HFF-Myc (cell line): ENCODE results near the gene ARAP1.

ENCODE experiments used
- DNase-seq: peaks from one replicate; pipeline ENCODE4 v3.0.0-alpha.2; 2011; ENCODE audit warnings: low read depth; ENCODE audit errors: extremely low read depth
- H3K4me3 ChIP-seq: replicated peaks from 2 replicates; pipeline ENCODE4 v1.5.1; 2011; ENCODE audit warnings: low read depth, mild to moderate bottlenecking, control low read depth, low read length
- CTCF ChIP-seq: IDR thresholded peaks from 2 replicates; pipeline ENCODE4 v1.5.1; 2012; ENCODE audit warnings: mild to moderate bottlenecking, low read depth, low read length, control low read depth; ENCODE audit errors: missing control alignments

Gene ARAP1

GRCh38 chr11:72726266-72727220, 25.7 kb downstream of the ARAP1 start:
- H3K4me3 ChIP-seq: no peak overlapping the region
- DNase-seq: no peak

GRCh38 chr11:72725724-72726028, 26.5 kb downstream of the ARAP1 start:
- H3K4me3 ChIP-seq: no peak overlapping the region
- DNase-seq: no peak

More at GRCh38 chr11:72726266-72727220, 25.7 kb downstream of the ARAP1 start:
- TF ChIP-seq CTCF: no peak

GRCh38 chr11:72724851-72725723, 27.1 kb downstream of the ARAP1 start:
- no peak overlapping the region for H3K4me3 ChIP-seq
- DNase-seq: peak; percentile 65
- TF ChIP-seq CTCF: peak; percentile 90

More at GRCh38 chr11:72725724-72726028, 26.5 kb downstream of the ARAP1 start:
- no peak for TF ChIP-seq CTCF

- H3K4me3 ChIP-seq: no peak overlapping the region
- no peak for DNase-seq
- TF ChIP-seq CTCF: no peak
These were observed 28.1 kb downstream of the ARAP1 start for GRCh38 chr11:72724021-72724551.

- no peak for DNase-seq
- no peak overlapping the region for H3K4me3 ChIP-seq
- no peak for TF ChIP-seq CTCF
These were observed 28.7 kb downstream of the ARAP1 start for GRCh38 chr11:72723508-72723907.

- H3K4me3 ChIP-seq: peak overlapping the region; percentile 71
- no peak for TF ChIP-seq CTCF
- peak; percentile 69 for DNase-seq
These were observed 30.0 kb downstream of the ARAP1 start for GRCh38 chr11:72722050-72722748.
